Fibroblast of gingiva (primary cell): Measurements from ENCODE around the gene PTPRH.
"Not testable (repeated sequence)": the region's sequence is repeated elsewhere in the genome, so short reads cannot be mapped to it uniquely, and the experiment has no call there.

Experiments
- DNase-seq: peaks from one replicate; pipeline ENCODE4 v3.0.0-alpha.2; 2011; ENCODE audit warnings: low read depth

PTPRH gene

DNA sequence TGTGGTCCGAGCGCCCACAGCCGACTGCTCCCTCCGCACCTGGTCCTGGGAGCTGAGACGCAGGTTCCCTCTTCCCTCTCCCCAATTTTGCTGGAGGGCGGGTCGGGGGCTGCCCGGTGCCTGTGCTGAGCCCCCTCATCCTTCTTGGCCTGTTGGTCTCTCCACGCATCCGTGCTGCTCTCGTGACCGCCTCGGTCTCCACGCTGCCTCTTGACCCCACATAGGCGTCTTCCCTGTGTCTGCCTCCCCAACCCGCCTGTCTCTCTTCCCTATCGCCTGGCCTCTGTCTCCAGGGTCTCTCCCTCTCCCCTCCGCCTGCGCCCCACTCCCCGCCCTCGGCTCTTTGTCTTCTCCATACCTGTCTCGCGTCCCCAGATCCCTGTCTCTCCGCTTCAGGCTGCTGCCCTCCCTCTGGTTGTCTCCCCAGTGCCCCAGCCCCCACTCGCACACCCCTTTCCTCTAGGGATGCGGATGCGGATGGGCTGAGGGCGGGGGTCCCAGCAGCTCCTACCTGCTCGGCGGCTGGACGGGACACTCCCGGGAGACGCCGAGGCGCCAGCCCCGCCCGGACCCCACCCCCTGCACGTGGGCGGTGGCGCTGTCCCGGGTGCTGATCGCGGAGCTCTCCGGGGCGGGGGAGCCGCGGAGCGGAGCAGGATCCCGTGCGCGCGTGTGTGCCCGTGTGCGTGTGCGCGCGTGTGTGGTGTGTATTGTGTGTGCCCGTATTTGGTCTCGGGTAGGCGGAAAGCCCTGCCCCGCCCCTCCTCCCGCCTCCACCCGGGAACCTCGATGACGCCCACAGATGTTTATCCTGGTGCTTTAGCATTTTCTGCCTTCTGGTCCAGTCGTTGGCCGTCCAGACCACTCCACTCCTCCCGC is 29.5 kb downstream of the PTPRH start, which contains the start of gene SYT5:
SYT5 (minus strand) TSS at position 684 of the 879 bp plus-strand sequence. CDS start 1,248 bp downstream, outside the sequence.
- no peak for DNase-seq

DNA sequence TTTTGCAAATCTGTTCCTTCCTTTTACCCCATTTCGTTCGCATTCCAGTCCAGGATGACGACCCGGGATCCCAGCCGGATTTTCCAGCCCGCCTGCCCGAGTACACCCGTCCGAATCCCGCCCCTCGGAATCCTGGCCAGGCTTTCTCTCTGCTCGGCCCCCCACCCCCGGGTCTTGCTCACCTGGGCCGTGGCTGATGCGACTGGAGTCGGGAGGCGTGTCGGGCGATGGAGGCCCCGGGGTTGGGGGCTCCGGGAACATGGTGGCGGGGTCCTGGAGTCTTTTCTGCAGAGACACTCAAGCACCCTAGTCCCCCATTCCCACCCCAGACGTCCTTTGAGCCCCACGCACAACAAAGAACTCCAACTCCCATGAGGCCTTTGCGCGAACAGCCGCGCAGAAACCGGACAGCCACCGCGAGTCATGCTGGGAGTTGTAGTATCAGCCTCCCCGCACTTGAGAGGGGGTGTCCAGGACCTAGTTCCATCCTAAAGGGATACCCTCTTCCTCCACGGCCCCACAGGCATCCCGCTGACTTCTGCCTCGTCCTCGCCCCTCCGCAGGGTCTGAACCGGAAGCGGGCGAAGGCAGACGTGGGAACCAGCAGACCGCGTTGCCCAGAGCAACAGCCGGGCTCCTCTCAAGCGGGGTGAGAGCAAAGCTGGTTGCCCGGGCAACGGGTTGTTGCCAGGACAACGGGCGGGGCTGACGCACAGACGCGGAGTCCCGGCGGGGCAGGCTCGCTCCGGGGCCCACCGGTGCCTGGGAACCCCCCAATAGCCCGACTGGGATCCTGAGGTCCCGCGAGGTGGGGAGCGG is 30.3 kb downstream of the PTPRH start:
- peak; percentile 75 for DNase-seq

DNA sequence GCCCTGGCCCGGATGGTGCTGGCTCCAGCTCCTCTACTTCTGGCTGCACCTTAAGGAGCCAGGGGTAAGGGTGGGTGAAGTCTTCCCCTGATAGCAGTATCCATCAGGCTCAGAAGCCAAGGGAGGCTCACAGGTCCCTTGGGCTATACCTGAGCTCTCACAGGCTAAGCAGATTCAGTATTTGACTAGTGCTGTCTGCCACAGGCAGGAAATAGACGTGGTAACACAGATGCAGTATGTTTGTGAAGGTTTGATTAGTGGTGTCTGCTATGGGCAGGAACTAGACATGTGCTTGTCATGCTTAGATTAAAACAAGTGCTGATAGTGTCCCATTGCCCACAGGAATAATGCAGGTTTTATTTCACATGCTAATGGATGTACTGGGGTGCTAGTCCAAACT is 33.2 kb downstream of the PTPRH start:
- no peak for DNase-seq

DNA sequence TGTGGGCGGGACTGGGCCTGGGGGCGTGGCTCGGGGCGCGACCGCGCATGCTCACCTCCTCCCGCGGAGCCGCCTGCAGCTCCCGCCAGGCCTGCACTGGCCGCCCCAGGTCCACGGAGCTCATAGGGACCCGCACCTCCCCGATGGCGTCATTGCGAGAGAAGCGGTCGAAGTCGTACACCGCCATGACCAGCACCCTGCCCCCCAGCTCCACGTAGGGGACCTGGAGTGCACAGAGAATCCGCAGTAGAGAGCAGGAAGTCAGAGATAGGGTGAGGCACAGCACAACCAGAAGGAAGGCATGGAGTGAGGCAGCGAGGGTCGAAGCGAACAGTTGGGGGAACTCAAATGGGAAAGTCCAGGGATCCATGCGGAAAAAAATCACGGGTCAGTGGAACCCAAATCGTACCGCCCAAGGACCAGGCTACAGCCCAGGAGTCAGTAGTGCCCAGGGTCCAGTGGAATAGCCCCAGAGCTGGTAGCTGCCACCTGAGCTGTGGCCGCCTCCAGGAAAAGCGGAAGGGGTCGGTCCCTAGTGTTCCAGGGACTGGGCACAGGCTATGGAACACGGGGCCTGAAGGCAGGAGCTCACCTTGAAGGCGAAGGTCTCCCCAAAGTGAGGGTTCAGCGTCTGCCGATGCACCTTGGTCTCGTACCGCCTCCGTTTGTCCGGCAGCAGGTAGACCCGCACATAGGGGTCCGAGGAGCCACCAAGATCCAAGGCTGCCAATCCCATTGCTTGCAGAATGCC is 34.0 kb downstream of the PTPRH start:
- DNase-seq, result no peak

DNA sequence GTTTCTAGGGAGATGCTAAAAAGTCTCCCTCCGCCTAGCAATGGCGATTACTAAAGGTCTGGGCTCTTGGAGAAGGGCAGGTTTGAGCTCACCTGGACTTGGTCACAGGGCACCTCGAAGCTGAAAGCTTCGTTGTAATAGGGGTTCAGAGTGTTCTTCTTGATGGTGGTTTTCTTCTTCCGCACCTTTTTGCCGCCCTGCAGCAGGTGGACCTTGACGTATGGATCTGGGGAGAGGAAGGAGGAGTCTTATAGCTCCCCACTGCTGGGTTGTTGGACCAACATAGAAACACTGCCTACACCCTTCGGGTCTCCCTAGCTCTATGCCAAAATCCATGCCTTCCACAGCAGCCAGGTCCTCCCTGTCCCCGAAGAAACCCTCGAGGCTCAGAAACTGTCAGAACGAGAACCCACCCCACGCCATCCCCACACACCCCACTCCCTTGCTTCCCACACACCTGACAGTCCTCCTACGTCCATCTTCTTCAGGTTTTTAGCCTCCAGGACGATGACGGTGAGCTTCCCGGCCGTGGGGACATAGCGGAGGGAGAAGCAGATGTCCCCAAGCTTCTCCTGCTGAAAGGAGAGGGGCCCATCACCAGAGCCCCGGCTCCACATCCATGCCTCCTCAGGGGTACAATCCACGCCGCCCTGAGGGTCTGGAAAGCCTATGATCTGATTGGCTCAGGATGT is 34.7 kb downstream of the PTPRH start:
- no peak for DNase-seq

DNA sequence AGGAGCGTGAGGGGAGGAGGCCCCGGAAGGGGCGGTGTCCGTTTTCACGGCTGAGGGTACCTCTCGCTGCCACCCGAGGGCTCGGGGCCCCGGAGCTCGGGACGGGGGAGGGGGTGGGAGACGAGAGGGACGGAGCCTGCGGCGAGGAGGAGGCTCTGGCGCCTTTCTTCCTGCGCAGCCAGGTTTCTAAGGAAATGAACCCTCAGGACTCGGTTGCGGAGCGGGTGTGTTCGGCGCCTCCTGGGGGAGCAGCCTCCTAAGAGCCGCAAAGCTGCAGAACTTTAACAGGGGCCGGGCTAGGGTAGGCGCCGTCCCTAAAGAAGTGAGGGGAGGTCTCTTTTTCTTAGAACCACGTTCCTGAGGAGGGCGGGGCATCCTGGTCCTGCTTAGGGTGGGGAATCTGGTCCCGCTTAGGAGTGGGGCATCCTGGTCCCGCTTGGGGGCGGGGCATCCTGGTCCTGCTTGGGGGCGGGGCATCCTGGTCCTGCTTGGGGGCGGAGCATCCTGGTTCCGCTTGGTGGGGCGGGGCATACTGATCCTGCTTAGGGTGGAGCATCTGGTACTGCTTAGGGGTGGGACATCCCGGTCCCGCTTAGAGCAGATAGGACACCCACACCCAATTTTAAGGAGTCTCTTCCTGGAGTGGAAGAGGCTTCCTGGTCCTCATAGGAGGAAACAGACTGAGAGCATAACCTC is 35.4 kb downstream of the PTPRH start:
- peak; percentile 62 for DNase-seq

DNA sequence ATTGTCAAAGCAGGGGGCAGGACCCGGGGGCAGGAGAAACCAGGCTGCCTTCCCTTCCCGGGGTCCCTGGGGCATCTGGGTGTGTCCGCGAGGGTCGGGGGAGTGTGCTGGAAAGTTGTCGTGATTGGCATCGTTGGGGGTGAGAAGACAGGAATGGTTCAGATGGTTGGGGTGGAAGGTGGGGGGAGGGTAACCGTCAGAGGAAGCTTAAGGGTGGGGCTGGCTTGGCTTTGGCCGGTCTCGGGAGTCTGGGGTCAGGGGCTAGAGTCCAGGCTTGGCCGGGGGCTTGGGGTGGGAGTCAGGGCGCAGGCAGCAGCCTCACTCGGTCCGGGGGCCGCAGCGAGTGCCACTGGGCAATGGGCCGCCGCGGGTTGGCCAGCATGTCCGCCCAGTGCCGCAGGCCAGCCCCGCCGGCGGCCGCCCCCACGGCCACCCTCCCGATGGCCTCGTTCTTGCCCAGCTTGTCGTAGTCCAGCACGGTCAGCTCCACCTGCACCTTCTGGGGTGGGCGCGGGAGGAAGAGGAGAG is 36.1 kb downstream of the PTPRH start:
- no peak for DNase-seq

DNA sequence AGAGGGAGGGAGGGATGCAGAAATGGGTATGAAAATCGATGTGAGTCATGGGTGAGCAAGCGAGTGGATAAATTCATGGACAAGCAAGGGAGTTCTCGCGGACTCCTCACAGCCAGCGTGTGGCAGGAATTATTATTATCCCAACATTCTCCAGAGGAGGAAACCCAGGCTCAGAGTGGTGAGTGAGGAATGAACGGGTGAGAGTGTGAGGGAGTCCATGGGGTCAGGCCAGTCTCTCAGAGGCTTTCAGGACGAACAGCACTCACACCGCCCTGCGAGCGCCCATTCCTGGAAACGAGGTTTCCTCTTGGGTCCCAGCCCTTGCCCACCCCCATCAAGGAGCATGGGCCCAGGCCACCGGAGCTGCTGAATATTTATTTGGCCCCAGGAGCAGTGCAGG is 36.6 kb downstream of the PTPRH start:
- DNase-seq, result peak; percentile 10

DNA sequence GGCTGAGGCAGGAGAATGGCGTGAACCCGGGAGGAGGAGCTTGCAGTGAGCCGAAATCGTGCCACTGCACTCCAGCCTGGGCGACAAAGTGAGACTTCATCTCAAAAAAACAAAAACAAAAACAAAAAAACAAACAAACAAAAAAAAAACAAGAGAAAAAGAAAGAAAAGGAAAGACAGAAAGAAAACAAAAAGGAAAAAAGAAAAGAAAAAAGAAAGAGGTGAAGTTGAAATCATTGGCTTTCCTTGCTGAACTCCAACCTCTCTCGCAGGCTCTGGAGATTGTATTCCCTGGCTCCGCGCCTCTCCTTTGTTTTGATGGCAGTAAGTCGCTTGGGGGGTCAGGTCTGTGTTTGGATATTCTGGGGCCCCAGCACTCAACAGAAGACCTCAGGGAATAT is 37.0 kb downstream of the PTPRH start:
- not testable (repeated sequence) for DNase-seq

DNA sequence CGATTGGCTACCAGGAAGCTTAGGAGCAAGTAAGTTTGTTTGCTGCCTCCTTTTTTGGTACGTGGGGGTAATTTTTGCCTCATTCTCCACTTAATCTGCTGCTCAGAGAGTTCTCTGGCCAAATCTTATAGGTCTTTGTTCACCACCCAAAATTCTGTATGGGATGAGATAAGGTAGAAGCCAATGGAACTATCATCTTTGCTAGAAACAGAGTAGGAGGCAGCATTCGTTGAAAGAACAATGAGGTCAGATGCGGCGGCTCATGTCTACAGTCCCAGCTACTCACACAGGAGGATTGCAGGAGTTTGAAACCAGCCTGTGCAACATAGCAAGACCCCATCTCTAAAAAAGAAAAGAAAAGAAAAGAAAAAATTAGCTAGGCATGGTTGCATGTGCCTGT is 37.9 kb downstream of the PTPRH start:
- no peak for DNase-seq

DNA sequence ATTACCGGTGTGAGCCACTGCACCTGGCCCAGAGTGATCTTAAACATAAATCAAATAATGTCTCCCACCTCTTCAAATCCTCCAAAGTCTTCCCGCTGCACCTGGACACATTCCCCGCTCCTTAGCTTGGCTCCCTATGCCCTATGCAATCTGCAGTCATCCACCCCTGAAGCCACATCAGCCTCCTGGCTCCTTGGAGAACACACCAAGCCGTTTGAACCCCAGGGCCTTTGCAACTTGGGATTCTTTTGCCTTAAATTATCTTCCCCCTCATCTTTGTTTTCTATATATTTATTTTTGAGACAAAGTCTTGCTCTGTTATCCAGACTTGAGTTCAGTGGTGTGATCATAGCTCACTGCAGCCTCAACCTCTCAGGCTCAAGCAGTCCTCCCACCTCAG is 40.2 kb downstream of the PTPRH start:
- DNase-seq, result no peak

DNA sequence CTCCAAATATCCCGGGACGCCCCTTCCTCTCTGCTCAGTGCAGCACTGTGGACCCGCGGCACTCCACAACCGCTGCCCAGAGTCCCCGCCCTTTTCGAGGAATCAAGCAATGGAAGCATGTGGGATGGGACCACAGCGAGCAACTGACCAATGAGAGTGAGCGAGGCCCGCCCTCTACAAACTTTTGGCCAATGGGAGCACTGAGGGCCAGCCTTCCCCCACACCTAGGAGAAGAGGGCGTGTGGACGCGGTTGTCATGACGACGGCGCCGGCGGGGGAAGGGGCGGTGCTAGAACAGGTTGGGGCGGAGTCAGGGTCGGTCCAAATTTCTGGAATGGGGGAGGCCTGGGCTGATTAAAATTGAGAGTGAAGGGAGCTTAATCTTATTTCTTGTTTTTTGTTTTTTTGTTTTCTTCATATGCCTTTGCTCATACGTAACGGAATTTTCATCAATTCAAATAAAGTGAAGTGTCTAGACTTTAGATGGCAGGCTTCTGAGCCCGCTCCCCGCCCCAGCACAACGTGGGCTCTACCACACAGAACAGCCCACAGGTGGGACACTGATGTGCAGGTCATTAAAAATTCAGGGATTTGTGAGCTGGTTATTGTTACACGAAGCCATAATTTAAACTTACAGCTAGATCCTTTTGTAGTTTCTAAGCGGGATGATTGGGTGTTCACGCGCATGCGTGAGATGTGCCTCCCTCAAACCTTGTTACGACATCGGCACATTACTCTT is 42.6 kb downstream of the PTPRH start, which contains the start of gene DNAAF3:
DNAAF3 (minus strand) TSS at position 84 of the 739 bp plus-strand sequence. CDS start 200 bp downstream, outside the sequence.
- DNase-seq, result peak; percentile 93

DNA sequence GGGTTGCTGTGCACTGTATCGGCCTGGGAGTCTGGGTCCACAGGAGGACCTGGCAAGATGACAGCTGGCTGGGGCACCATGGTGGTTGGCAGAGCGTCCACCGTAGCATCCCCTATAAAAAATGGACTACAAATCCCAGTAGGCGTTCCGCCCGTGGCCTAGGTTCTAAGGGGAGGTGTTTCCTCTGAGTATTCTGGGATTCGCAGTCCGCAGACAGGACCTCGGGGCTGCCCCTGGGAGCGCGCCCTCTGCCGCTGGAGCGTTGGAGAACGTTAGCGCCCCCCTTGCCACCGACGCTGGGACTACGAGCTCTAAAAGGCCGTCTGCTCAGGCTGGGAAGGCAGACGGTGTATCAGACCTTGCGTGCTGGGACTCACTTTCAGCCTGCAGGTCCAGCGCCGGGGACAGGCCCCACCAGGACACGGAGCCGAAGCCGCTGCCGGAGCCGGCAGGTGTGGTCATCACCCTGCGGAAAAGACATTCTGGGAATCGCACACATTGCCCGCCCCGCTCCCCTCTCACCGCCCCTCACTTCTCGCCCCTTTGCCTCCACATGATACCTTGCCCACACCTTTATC is 43.3 kb downstream of the PTPRH start:
- DNase-seq, result peak; percentile 60

DNA sequence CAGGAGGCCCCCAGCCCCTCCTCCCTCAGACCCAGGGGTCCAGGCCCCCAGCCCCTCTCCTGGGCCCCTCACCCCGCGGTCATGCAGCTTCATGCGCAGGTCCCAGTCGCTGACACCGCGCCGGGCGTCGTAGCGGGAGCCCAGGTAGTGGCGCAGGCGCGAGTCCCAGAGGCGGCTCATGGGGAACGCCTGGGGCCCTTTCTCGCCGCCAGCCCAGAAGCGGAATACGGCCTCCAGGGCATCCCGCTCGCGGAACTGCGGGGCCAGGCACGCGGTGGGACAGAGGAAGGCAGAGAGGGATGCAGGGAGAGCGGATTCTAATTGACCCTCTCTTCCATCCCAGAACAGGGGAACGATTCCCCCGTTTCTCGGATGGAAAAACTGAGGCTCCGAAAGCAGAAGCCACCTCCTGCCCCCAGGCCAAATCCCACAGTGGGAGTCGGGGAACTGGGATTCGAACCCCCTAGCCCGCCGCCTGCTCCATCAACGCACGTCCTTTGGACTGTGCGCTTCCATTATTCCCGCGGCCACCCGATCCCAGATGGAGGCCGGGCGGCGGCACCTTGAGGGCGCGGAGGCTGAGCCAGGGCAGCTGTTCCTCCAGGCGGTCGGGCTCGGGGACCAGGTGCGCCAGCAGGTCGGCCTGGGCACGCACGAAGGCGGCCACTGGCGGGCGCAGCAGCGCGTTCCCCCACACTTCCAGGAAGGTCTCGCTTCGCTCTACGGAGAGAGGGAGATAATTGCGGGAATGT is 47.6 kb downstream of the PTPRH start:
- DNase-seq, result no peak

DNA sequence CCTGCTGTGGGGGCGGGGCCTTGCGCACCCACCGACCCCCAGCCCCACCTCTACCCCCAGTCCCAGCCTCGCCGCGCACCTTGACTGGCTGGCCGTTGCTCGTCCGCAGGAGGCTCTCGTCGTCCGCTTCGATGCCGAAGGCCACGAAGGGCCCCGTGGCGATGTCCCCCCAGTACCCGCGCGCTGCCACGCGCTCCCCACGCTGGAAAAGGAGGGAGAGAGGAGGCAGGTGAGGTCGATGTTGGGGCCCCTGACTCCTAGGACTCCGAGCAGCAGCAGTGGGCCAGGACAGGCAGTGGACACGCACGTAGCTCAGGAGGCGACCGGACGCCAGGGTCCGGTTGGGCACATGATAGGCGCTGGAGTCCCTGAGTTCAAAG is 48.3 kb downstream of the PTPRH start:
- no peak for DNase-seq

DNA sequence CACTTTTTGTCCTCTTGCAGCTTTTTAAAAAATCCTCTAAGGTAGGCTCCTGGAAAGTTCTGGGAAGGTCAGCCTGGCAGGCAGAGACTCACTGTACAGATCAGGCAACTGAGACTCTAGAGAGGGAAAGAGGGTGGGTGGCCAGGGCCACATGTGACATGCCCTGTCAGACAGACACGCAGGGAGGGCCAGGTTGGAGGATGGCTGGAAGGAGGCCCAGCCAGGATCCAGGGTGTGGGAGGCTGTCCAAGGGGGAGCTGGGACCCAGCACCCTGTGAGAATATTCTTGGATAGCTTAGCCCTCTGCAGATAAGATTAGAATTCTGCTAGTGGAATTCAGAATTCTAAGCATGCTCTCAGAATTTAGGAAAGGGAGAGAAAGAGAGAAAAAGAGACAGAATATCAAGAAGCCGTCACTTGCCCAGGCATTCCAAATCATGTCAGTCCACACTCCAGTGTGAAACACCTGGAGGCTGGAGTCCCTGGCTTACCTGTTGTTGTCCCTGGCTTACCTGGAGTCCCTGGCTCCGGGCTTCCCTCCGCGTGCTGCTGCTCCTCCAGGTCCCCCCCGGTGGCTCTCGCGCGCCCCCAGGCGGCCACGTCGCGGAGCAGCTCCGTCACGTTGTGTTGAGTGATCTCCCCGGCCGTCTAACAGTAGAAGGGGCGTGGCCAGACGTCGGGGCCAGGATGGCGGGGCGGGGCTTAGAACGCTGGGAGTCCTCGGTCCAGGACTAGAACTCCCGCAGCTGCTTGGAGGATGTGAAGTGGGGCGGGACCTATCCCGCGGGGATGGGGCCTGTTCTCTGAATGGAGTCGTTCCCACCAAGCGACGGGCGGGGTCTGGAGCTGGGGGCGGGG is 48.9 kb downstream of the PTPRH start:
- DNase-seq, result peak; percentile 48

DNA sequence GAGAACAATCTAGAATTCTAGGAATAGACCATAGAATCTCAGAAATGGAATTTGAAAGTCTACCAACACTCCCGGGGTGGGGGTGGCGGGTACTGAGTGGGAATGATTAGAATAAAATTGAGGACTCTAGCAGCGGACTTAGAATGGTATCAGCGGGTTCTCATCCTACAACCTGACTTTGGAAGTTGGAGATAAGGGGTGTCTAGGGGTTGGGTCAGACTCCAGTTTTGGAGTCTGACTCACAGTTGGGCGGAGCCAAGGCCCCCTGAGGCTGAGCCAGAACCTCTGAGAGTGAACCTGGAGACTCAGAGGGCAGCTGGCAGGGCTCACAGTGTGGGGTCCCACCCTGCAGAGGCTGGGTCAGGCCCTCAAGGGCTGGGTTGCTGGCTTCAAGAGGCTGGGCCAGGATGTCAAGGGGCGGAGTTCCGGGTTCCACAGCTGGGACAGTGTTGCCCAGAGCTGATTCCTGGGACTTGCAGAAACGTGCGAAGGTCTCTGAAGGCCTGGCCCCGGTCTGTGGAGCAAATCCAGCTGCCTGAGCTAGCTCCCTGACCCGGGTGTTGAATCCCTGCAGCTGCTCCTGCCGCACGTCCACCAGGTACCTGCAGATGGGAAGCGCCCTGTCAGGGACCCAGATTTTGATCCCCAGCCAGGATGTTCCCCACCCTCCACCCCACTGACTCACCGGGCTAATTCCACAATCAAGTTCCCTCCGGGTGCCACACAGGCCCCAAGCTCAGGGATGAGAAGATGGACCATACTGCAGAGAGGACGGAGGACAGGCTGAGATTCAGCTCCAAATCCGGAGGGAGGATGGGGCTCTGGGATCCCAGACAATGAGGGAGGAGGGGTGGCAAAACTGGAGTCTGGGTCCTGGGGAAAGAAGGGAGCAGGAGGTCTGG is 50.2 kb downstream of the PTPRH start:
- DNase-seq, result no peak
